IMR-90 (cell line): ENCODE results near the gene DRICH1. TPM values are rescaled to one million over a fixed set of nuclear protein-coding genes. Genes with fewer than 3 reads are reported as not detected.

Experiments used
- ATAC-seq: fragments of 200-7000 bp; cut with Tn5 transposase; 2 replicates; pipeline ENCODE4 v1.9.1; 2020; ENCODE audit warnings: low read depth, mild to moderate bottlenecking, moderate library complexity
- BruUV-seq: library from RNA; stranded (reverse); fragments of 400-500 nt; replicated peaks from 2 replicates; lab custom pipeline; 2021; lab: Mats Ljungman, UMichigan
- CTCF ChIA-PET: fragments of 300-600 bp; formaldehyde crosslinking; extraction: SDS; loops from one replicate; lab custom pipeline; 2021; ENCODE audit warnings: antibody characterized with exemption; lab: Yijun Ruan, JAX
- POLR2A ChIA-PET: fragments of 300-600 bp; sonication (Branson Sonifier 250); formaldehyde crosslinking; loops from one replicate; lab custom pipeline; 2022; ENCODE audit warnings: antibody characterized with exemption; ENCODE audit not compliant: unreplicated experiment; lab: Charles Lee
- DNase-seq: peaks from one replicate; pipeline ENCODE4 v3.0.0; 2013
- H2AFZ ChIP-seq: replicated peaks from 2 replicates; pipeline ENCODE3; 2013; ENCODE audit warnings: low read length, mild to moderate bottlenecking; ENCODE audit not compliant: poor library complexity
- H2AK5ac ChIP-seq: 2 replicates; pipeline ENCODE4 v1.6.1; 2013; ENCODE audit warnings: low read depth, low read length, inconsistent platforms
- H2AK9ac ChIP-seq: replicated peaks from 2 replicates; pipeline ENCODE3; 2013; ENCODE audit warnings: mild to moderate bottlenecking, low read depth, low read length, moderate library complexity; ENCODE audit not compliant: poor library complexity
- H2BK120ac ChIP-seq: 2 replicates; pipeline ENCODE4 v1.6.1; 2013; ENCODE audit warnings: low read depth, low read length, inconsistent platforms
- H2BK15ac ChIP-seq: 3 replicates; pipeline ENCODE4 v1.6.1; 2013; ENCODE audit warnings: low read depth, low read length, inconsistent platforms
- H2BK20ac ChIP-seq: 2 replicates; pipeline ENCODE4 v1.6.1; 2013; ENCODE audit warnings: low read depth, mild to moderate bottlenecking, inconsistent platforms, low read length, moderate library complexity
- H2BK5ac ChIP-seq: 2 replicates; pipeline ENCODE4 v1.6.1; 2013; ENCODE audit warnings: mild to moderate bottlenecking, low read depth, low read length, inconsistent platforms; ENCODE audit not compliant: poor library complexity, severe bottlenecking
- H3K14ac ChIP-seq: replicated peaks from 2 replicates; pipeline ENCODE4 v1.6.1; 2013; ENCODE audit warnings: low read depth, low read length, inconsistent platforms
- H3K18ac ChIP-seq: 2 replicates; pipeline ENCODE4 v1.6.1; 2013; ENCODE audit warnings: low read depth, low read length, control low read depth
- H3K23ac ChIP-seq: 2 replicates; pipeline ENCODE4 v1.6.1; 2013; ENCODE audit warnings: low read depth, low read length, inconsistent platforms
- H3K27ac ChIP-seq: 2 replicates; pipeline ENCODE4 v1.5.1; 2013; ENCODE audit warnings: mild to moderate bottlenecking, control low read depth, low read length; ENCODE audit not compliant: insufficient read depth
- H3K27me3 ChIP-seq: 2 replicates; pipeline ENCODE4 v1.6.1; 2013; ENCODE audit warnings: low read length; ENCODE audit not compliant: control insufficient read depth, insufficient read depth
- H3K36me3 ChIP-seq: 2 replicates; pipeline ENCODE4 v1.6.1; 2013; ENCODE audit warnings: low read length, mixed read lengths; ENCODE audit not compliant: control insufficient read depth, insufficient read depth
- H3K4ac ChIP-seq: 2 replicates; pipeline ENCODE4 v1.6.1; 2013; ENCODE audit warnings: low read depth, low read length, inconsistent platforms
- H3K4me1 ChIP-seq: 2 replicates; pipeline ENCODE4 v1.6.1; 2013; ENCODE audit warnings: low read length, mixed read lengths; ENCODE audit not compliant: control insufficient read depth, insufficient read depth
- H3K4me2 ChIP-seq: 2 replicates; pipeline ENCODE4 v1.6.1; 2013; ENCODE audit warnings: low read depth, mild to moderate bottlenecking, control low read depth, low read length, moderate library complexity
- H3K4me3 ChIP-seq: 2 replicates; pipeline ENCODE4 v1.5.1; 2013; ENCODE audit warnings: low read depth, mild to moderate bottlenecking, control low read depth, low read length, moderate library complexity; ENCODE audit not compliant: insufficient read depth
- H3K56ac ChIP-seq: 2 replicates; pipeline ENCODE4 v1.6.1; 2013; ENCODE audit warnings: low read length, inconsistent platforms; ENCODE audit not compliant: insufficient read depth; ENCODE audit errors: extremely low read depth
- H3K79me1 ChIP-seq, 2 experiments: 2 replicates each; pipeline ENCODE4 v1.6.1; 2013; ENCODE audit warnings: low read length in 2 of 2, inconsistent platforms in 1 of 2, low read depth in 1 of 2
- H3K9ac ChIP-seq: 2 replicates; pipeline ENCODE4 v1.6.1; 2013; ENCODE audit warnings: low read depth, low read length, control low read depth
- H3K9me1 ChIP-seq: 2 replicates; pipeline ENCODE4 v1.6.1; 2013; ENCODE audit warnings: low read length, inconsistent platforms; ENCODE audit not compliant: insufficient read depth
- H3K9me3 ChIP-seq: 2 replicates; pipeline ENCODE4 v1.6.1; 2013; ENCODE audit warnings: low read length; ENCODE audit not compliant: control insufficient read depth, insufficient read depth
- H4K20me1 ChIP-seq: 2 replicates; pipeline ENCODE4 v1.6.1; 2013; ENCODE audit warnings: low read length, inconsistent platforms; ENCODE audit not compliant: insufficient read depth
- H4K5ac ChIP-seq: 2 replicates; pipeline ENCODE4 v1.6.1; 2013; ENCODE audit warnings: mild to moderate bottlenecking, low read depth, low read length, control low read depth
- H4K8ac ChIP-seq, 2 experiments: 2 replicates each; pipeline ENCODE4 v1.6.1; 2013; ENCODE audit warnings: low read depth in 2 of 2, low read length in 2 of 2, control low read depth in 1 of 2, inconsistent platforms in 1 of 2
- H4K91ac ChIP-seq: 2 replicates; pipeline ENCODE4 v1.6.1; 2013; ENCODE audit warnings: low read depth, low read length, inconsistent platforms; ENCODE audit not compliant: insufficient read depth
- BHLHE40 ChIP-seq: fragments of 150-350 bp; IDR thresholded peaks from 2 replicates; pipeline ENCODE4 v1.6.1; 2016; ENCODE audit warnings: mild to moderate bottlenecking, low read depth, low read length
- CTCF ChIP-seq: conservative IDR thresholded peaks from 2 replicates; pipeline ENCODE4 v1.5.1; 2012; ENCODE audit warnings: mild to moderate bottlenecking, low read depth, low read length, improper control_type of control experiment
- MAFK ChIP-seq: IDR thresholded peaks from 2 replicates; pipeline ENCODE4 v1.6.1; 2012; ENCODE audit warnings: low read depth, low read length, improper control_type of control experiment
- MXI1 ChIP-seq: IDR thresholded peaks from 2 replicates; pipeline ENCODE4 v1.6.1; 2012; ENCODE audit warnings: low read depth, mild to moderate bottlenecking, low read length, moderate library complexity, borderline replicate concordance
- POLR2A ChIP-seq: IDR thresholded peaks from 2 replicates; pipeline ENCODE4 v1.6.1; 2012; ENCODE audit warnings: mild to moderate bottlenecking, low read depth, low read length
- WGBS, 2 experiments: methylation state at CpG; one replicate each; pipeline versions ENCODE4 v1.1.5 to v1.1.7; 2013; ENCODE audit warnings: missing lambda C conversion rate in 2 of 2; ENCODE audit not compliant: insufficient read length in 1 of 2; ENCODE audit errors: extremely low coverage in 2 of 2; 5-methylcytosine and 5-hydroxymethylcytosine counted together
- dilution Hi-C: fragments of 300-500 bp; cut with HindIII; formaldehyde crosslinking; loops from one replicate; pipeline ENCODE4 v1.14.3; 2018; ENCODE audit warnings: low sequenced_read_pairs; ENCODE audit not compliant: unreplicated experiment
- in situ Hi-C: fragments of 300-500 bp; cut with MboI; formaldehyde crosslinking; loops from 3 replicates; pipeline ENCODE4 v1.14.3; 2019; ENCODE audit warnings: low sequenced_read_pairs, inconsistent platforms, mixed read lengths
- intact Hi-C: fragments of 100-400 bp; cut with micrococcal nuclease; formaldehyde crosslinking; loops from 2 replicates; pipeline ENCODE4 v1.10.0; 2022
- polyA plus RNA-seq, 3 experiments: library from polyadenylated mRNA; depleted of rRNA; stranded (reverse); fragments of >200 nt; gene quantifications; 2 replicates each; pipeline ENCODE4 v1.2.3, GENCODE V29; 2012; ENCODE audit warnings: low replicate concordance in 1 of 3
- total RNA-seq: library from RNA; depleted of rRNA; stranded (reverse); fragments of >200 nt; gene quantifications from 2 replicates; pipeline ENCODE4 v1.2.3, GENCODE V29; 2012
- TF ChIP-seq, protein P1 (sequence below): fragments of 150-350 bp; IDR thresholded peaks from 2 replicates; pipeline ENCODE4 v1.6.1; 2016; ENCODE audit warnings: low read depth, mild to moderate bottlenecking, low read length, moderate library complexity, borderline replicate concordance

The DRICH1 gene
- total and polyA plus RNA-seq, 2 of the 4 experiments (the other 2 are of a cell fraction): 0.14 TPM; not detected in 1

GRCh38 chr22:23569291-23569690 is 62.8 kb downstream of the DRICH1 start:
- no peak overlapping the region for H2BK5ac ChIP-seq
- no peak overlapping the region for H3K56ac ChIP-seq
- no TSS peak for BruUV-seq
- H3K79me1 ChIP-seq: no peaks in the 10 kb centered on the region
- no peak overlapping the region for H2AFZ ChIP-seq
- no peak overlapping the region for H3K27ac ChIP-seq
- dilution Hi-C loops (no loop called here), intact Hi-C loops (no loop called here), in situ Hi-C loops (no loop called here)
- H3K9ac ChIP-seq: no peak overlapping the region
- no peaks in the 10 kb centered on the region for H3K9me3 ChIP-seq
- peaks cover 35% of the 10 kb centered on the region for H3K27me3 ChIP-seq
- no peaks in the 10 kb centered on the region for H3K9me1 ChIP-seq
- 81% methylated on average over 4 of the region's 8 CpGs; no CpG with 5 or more reads in 1 of the 2 experiments for WGBS, 2 experiments
- no peak overlapping the region for H2AK9ac ChIP-seq
- no peak overlapping the region for H3K4me2 ChIP-seq
- no peak overlapping the region for H4K5ac ChIP-seq
- ChIA-PET CTCF (no interaction called here), POLR2A (no interaction called here)
- H3K4me1 ChIP-seq: no peaks in the 10 kb centered on the region
- DNase-seq (no peak), ATAC-seq (no peak)
- H3K4me3 ChIP-seq: no peak overlapping the region
- H4K91ac ChIP-seq: no peak overlapping the region
- no peak overlapping the region for H3K23ac ChIP-seq
- no peak overlapping the region for H2BK120ac ChIP-seq
- H2BK15ac ChIP-seq: no peak overlapping the region
- H3K36me3 ChIP-seq: no peaks in the 10 kb centered on the region
- H2BK20ac ChIP-seq: no peak overlapping the region
- no peaks in the 10 kb centered on the region for H4K20me1 ChIP-seq
- H4K8ac ChIP-seq: no peak overlapping the region
- no peak overlapping the region for H3K4ac ChIP-seq
- no peak for TF ChIP-seq CTCF
- TF ChIP-seq, protein P1, sequence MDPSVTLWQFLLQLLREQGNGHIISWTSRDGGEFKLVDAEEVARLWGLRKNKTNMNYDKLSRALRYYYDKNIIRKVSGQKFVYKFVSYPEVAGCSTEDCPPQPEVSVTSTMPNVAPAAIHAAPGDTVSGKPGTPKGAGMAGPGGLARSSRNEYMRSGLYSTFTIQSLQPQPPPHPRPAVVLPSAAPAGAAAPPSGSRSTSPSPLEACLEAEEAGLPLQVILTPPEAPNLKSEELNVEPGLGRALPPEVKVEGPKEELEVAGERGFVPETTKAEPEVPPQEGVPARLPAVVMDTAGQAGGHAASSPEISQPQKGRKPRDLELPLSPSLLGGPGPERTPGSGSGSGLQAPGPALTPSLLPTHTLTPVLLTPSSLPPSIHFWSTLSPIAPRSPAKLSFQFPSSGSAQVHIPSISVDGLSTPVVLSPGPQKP: no peak
- TF ChIP-seq MXI1: no peak
- no peak for TF ChIP-seq POLR2A
- no peak for TF ChIP-seq MAFK
- TF ChIP-seq BHLHE40: no peak
- H2AK5ac ChIP-seq: no peak overlapping the region
- H3K14ac ChIP-seq: no peak overlapping the region
- no peak overlapping the region for H3K18ac ChIP-seq
